IPS-18c (cell line): Measurements from ENCODE around the gene OXER1.

ENCODE experiments used
- H3K4me3 ChIP-seq: 2 replicates; pipeline ENCODE4 v1.7.0; 2013; ENCODE audit warnings: low read depth, mild to moderate bottlenecking, low read length, moderate library complexity; ENCODE audit not compliant: insufficient read depth
- H3K9me3 ChIP-seq: one replicate; pipeline ENCODE4 v1.6.1; 2013; ENCODE audit warnings: mild to moderate bottlenecking, low read length, moderate library complexity; ENCODE audit not compliant: control insufficient read depth, insufficient read depth

The OXER1 gene

GRCh38 chr2:42761554-42761953 lies 2.4 kb downstream of the OXER1 start:
- Histone ChIP-seq H3K4me3 (no peak overlapping the region), H3K9me3 (no peaks in the 10 kb centered on the region)

- no peak overlapping the region for H3K4me3 ChIP-seq
- no peaks in the 10 kb centered on the region for H3K9me3 ChIP-seq
These were observed 5.2 kb downstream of the OXER1 start for GRCh38 chr2:42758751-42759150.

GRCh38 chr2:42757981-42758740 lies 5.8 kb downstream of the OXER1 start:
- no peak overlapping the region for H3K4me3 ChIP-seq
- H3K9me3 ChIP-seq: no peaks in the 10 kb centered on the region

GRCh38 chr2:42756966-42757513 lies 6.9 kb downstream of the OXER1 start:
- H3K4me3 ChIP-seq: no peak overlapping the region
- H3K9me3 ChIP-seq: no peaks in the 10 kb centered on the region

GRCh38 chr2:42756150-42756775 lies 7.7 kb downstream of the OXER1 start:
- Histone ChIP-seq H3K9me3 (no peaks in the 10 kb centered on the region), H3K4me3 (no peak overlapping the region)

- H3K4me3 ChIP-seq: no peak overlapping the region
These were observed 8.6 kb downstream of the OXER1 start for GRCh38 chr2:42755191-42755880.

DNA sequence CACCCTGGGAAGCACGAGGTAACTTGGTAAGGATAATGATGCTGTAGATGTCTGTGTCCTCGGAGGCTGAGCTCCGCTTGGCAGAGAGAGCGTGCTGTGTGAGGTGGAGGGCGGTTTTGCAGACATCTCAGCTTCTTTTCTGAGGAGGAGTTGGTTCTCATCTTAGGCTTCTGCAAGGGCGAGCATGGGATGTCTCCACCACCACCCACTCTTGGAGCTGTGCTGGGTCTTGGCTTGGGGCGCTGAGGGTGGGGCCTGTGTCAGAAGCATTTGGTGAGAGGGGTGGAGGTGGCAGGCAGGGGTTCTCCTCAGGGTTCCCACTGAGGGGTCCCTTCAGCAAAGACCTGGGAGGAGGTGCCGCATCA lies 9.2 kb downstream of the OXER1 start:
- H3K9me3 ChIP-seq: no peaks in the 10 kb centered on the region

More at GRCh38 chr2:42755191-42755880, 8.6 kb downstream of the OXER1 start:
- no peaks in the 10 kb centered on the region for H3K9me3 ChIP-seq

GRCh38 chr2:42754021-42754775 lies 9.7 kb downstream of the OXER1 start:
- H3K9me3 ChIP-seq: no peaks in the 10 kb centered on the region
- H3K4me3 ChIP-seq: no peak overlapping the region

More for the DNA sequence above, 9.2 kb downstream of the OXER1 start:
- H3K4me3 ChIP-seq: no peak overlapping the region

DNA sequence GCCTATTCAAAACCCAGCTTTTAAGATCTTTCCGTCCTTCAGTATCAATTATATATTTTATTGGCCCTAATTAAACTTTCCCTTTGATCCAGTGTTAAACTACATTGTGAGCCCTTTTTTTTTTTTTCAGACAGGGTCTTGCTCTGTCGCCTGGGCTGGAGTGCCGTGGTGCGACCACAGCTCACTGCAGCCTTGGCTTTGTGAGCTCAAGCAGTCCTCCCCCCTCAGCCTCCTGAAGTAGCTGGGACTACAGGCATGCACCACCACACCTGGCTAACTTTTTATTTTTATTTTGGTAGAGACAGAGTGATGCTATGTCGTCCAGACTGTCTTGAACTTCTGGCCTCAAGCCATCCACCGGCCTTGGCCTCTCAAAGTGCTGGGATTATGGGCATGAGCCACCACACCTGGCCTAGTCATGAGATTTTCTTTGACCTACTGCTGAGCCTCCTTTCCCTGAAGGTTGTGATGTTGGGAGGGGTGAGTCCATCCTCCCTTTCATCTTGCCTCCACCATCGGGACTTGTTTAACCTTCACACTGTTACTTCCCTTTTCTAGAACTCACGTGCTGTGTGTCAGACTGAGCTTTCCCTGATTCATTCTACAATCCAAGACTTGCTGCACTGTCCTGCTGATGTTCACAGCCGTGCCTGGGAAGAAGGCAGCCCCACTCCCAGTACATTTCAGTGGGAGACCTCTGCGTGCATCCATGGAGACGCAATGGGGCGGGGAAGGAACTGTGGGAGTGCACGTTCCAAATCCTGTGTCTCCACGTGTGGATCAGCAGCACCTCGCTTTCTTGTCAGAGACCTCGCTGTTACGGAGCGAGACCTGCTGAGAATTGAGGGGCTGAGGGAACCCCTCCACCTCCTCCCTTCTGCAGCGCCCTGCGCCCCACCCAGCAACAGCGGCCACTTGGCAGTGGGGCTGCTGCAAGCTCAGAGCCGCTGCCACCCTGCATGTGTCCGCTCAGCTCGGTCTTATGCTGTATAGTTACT lies 10.8 kb downstream of the OXER1 start:
- Histone ChIP-seq H3K4me3 (no peak overlapping the region), H3K9me3 (no peaks in the 10 kb centered on the region)

DNA sequence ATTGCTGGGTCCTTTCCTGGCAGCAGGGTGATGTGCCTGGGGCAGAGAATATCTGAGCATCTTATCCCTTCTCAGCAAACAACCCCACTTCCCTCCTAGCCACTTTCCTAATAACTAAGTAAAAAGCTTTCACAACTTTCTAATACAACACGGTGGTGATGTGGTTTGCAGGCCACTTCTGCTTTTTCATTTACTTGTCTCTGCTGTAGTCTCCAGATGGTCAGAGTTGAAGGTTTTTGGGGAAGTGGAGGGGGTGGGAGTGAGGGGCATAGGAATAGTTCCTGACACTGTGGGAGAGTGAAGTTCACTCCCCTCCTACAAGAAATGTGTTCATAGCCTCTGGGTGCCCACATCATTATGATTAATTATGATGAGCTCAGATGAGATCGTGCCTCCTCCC lies 11.6 kb downstream of the OXER1 start:
- H3K9me3 ChIP-seq: no peaks in the 10 kb centered on the region

DNA sequence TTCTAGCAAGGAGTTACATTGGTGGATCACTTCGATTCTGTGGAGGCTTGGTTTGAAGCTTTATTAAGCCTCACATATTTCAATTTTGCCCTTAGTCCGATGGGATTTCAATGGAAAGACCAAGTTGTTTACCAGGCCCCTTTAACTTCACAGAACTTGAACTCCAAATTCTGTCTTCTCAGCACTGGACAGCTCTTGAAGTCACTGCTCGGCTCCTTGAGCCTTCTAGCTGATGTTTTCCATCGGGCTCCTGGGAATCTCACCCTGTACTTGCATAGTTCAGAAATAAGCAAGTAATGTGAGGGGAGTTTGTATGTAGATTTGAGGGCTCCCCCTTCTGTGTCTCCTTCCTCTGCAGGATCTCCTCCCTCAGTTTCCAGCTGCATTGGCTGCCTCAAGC lies 15.1 kb downstream of the OXER1 start:
- Histone ChIP-seq H3K9me3 (no peaks in the 10 kb centered on the region), H3K4me3 (no peak overlapping the region)

More for the DNA sequence above, 11.6 kb downstream of the OXER1 start:
- no peak overlapping the region for H3K4me3 ChIP-seq

DNA sequence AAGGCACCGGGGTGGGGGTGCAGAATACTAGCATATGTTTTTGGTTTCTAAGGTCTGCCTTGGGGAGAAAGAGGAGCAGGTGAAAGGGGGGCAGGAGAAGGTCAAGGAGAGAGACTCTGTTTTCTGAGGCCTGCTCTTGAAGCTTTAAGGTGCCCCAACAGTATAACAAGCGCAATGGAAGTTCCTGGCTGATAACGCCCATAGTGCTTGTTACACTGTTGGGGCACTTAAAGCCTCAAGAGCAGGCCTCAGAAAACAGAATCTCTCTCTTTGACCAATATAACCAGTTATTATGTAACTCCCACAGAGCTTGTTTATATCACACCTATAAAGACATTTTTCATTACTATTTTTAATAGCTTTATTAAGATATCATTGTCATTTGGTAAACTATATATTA lies 16.5 kb downstream of the OXER1 start:
- no peaks in the 10 kb centered on the region for H3K9me3 ChIP-seq

GRCh38 chr2:42744545-42745082 lies 19.3 kb downstream of the OXER1 start:
- H3K4me3 ChIP-seq: no peak overlapping the region
- no peaks in the 10 kb centered on the region for H3K9me3 ChIP-seq

More for the DNA sequence above, 16.5 kb downstream of the OXER1 start:
- H3K4me3 ChIP-seq: no peak overlapping the region

DNA sequence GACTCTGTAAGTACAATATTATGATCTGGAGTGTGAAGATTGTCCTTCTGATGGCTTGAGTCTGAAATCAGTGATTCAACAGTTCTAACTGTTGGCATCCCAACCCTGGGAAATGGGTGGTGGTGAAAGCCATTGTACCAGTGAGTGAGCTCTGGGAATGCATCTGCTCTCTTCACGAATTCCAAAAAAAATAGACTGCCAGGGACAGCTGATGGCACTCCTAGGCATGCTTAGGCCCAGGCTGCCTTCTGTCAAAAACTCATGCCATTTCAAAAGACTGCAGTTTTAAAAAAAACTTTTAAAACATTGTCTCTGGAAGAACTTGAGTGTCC lies 20.3 kb downstream of the OXER1 start:
- no peak overlapping the region for H3K4me3 ChIP-seq
- H3K9me3 ChIP-seq: peaks cover 2% of the 10 kb centered on the region

- Histone ChIP-seq H3K4me3 (no peak overlapping the region), H3K9me3 (peaks cover 2% of the 10 kb centered on the region)
These were observed 20.9 kb downstream of the OXER1 start for GRCh38 chr2:42742740-42743658.
